H1 (cell line): ENCODE data around the gene CLGN. TPM values are rescaled to one million over a fixed set of nuclear protein-coding genes. Genes with fewer than 3 reads are reported as not detected.

Experiments
- ASH2L ChIP-seq: fragments of 200-600, 300-600 bp; sonication (generic); IDR thresholded peaks from one replicate; pipeline ENCODE4 v1.7.1; 2017; ENCODE audit warnings: low read length
- ATF3 ChIP-seq: IDR thresholded peaks from 2 replicates; pipeline ENCODE4 v1.6.1; 2011; ENCODE audit warnings: low read depth, mild to moderate bottlenecking, low read length; ENCODE audit not compliant: insufficient read depth
- CBX5 ChIP-seq: fragments of 300-800, 300-1000 bp; sonication (generic); IDR thresholded peaks from 2 replicates; pipeline ENCODE4 v1.7.1; 2016; ENCODE audit warnings: antibody characterized with exemption, low read length, low read depth
- CHD7 ChIP-seq: fragments of 300-600 bp; sonication (generic); IDR thresholded peaks from 2 replicates; pipeline ENCODE4 v1.7.1; 2012; ENCODE audit warnings: low read length, moderate library complexity, mild to moderate bottlenecking, inconsistent platforms; ENCODE audit not compliant: insufficient replicate concordance
- CREB1 ChIP-seq: IDR thresholded peaks from 2 replicates; pipeline ENCODE4 v1.6.1; 2012; ENCODE audit warnings: inconsistent platforms
- HDAC6 ChIP-seq: IDR thresholded peaks from one replicate; pipeline ENCODE4 v1.7.1; 2012; ENCODE audit warnings: low read depth, mild to moderate bottlenecking, inconsistent platforms, low read length, moderate library complexity
- NRF1 ChIP-seq: IDR thresholded peaks from 2 replicates; pipeline ENCODE4 v1.6.1; 2011; ENCODE audit warnings: mild to moderate bottlenecking, low read depth, low read length, improper control_type of control experiment
- SP1 ChIP-seq: IDR thresholded peaks from 2 replicates; pipeline ENCODE4 v1.6.1; 2011; ENCODE audit warnings: low read depth, low read length
- SP2 ChIP-seq: IDR thresholded peaks from 2 replicates; pipeline ENCODE4 v1.6.1; 2012; ENCODE audit warnings: mild to moderate bottlenecking, low read length, inconsistent platforms
- TAF7 ChIP-seq: optimal IDR thresholded peaks from 2 replicates; pipeline ENCODE3; 2011; ENCODE audit warnings: low read depth, mild to moderate bottlenecking, inconsistent platforms, low read length, moderate library complexity, borderline replicate concordance
- YY1 ChIP-seq: IDR thresholded peaks from 2 replicates; pipeline ENCODE4 v1.6.1; 2011; ENCODE audit warnings: low read depth, mild to moderate bottlenecking, low read length
- polyA plus RNA-seq, 7 experiments: library from polyadenylated mRNA; depleted of rRNA in 3 of 7; stranded (reverse) in 5 of 7; unstranded in 2 of 7; fragments of >200 nt in 5 of 7; fragments of 200-250 nt in 2 of 7; gene quantifications; 1 replicate in 5 of 7; 2 replicates in 1 of 7; 4 replicates in 1 of 7; pipeline versions ENCODE4 v1.2.1 to v1.2.3, GENCODE V29; 2011 to 2013; ENCODE audit warnings: missing spikeins in 2 of 7, mixed read lengths in 2 of 7
- total RNA-seq: library from RNA; stranded (reverse); fragmentation: NEBNext Ultra II Directional; extraction: Animal tissue kit (Norgen Biotek cat#: 25700); gene quantifications from 2 replicates; pipeline ENCODE4 v1.2.1, GENCODE V29; 2021

The CLGN gene
- total and polyA plus RNA-seq, 2 of the 8 experiments (the other 6 are each of a cell fraction or from before 2014, with no cell fraction given): 1.7 to 3.1 TPM

GRCh38 chr4:140427106-140427918 lies at the start of gene CLGN (continued):
- TF ChIP-seq CHD7 (no peak), SP2 (no peak), SP1 (no peak), CREB1 (peak; percentile 62), TAF7 (no peak), HDAC6 (no peak), NRF1 (peak; percentile 55), ASH2L (peak; percentile 73), ATF3 (no peak), YY1 (no peak), CBX5 (no peak)
